Non-pigmented ciliary epithelial cell (primary cell): ENCODE data around the gene HLA-F.

Source experiments
- DNase-seq: peaks from one replicate; pipeline ENCODE4 v3.0.0-alpha.2; 2010; ENCODE audit warnings: low read depth

The HLA-F gene

DNA sequence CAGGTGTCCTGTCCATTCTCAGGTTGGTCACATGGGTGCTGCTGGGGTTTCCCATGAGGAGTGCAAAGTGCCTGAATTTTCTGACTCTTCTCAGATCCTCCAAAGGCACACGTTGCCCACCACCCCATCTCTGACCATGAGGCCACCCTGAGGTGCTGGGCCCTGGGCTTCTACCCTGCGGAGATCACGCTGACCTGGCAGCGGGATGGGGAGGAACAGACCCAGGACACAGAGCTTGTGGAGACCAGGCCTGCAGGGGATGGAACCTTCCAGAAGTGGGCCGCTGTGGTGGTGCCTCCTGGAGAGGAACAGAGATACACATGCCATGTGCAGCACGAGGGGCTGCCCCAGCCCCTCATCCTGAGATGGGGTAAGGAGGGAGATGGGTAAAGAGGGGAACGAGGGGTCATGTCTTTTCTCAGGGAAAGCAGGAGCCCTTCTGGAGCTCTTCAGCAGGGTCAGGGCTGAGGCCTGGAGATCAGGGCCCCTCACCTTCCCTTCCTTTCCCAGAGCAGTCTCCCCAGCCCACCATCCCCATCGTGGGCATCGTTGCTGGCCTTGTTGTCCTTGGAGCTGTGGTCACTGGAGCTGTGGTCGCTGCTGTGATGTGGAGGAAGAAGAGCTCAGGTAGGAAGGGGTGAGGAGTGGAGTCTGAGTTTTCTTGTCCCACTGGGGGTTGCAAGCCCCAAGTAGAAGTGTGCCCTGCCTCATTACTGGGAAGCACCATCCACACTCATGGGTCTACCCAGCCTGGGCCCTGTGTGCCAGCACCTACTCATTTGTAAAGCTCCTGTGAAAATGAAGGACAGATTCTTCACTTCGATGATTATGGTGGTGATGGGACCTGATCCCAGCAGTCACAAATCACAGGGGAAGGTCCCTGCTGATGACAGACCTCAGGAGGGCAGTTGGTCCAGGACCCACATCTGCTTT is 2.0 kb downstream of the HLA-F start:
- DNase-seq, result no peak

DNA sequence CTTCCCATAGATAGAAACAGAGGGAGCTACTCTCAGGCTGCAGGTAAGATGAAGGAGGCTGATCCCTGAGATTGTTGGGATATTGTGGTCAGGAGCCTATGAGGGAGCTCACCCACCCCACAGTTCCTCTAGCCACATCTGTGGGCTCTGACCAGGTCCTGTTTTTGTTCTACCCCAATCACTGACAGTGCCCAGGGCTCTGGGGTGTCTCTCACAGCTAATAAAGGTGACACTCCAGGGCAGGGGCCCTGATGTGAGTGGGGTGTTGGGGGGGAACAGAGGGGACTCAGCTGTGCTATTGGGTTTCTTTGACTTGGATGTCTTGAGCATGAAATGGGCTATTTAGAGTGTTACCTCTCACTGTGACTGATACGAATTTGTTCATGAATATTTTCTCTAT is 2.8 kb downstream of the HLA-F start:
- DNase-seq, result no peak

DNA sequence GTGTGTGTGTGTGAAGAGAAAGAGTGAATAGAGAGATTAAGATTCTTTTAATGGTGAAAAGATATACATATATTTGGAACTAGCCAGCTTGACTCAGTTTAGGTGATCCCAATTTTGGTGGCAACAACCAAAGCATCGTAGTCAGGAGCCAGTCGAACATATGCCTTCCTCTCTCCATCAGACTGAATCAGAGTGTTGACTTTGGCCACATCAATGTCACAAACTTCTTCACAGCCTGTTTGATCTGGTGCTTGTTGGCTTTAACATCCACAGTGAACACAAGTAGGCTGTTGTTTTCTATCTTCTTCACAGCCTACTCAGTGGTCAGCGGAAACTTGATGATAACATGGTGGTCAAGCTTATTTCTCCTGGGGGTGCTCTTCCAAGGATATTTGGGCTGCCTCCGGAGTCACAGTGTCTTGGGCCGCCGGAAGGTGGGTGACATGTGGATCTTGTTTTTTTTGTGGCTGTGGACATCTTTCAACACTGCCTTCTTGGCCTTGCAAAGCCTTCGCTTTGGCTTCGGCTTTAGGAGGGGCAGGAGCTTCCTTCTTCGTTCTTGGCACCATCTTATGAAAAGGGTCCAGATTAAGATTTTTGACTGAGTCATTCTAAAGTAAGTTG is 3.4 kb downstream of the HLA-F start:
- no peak for DNase-seq

DNA sequence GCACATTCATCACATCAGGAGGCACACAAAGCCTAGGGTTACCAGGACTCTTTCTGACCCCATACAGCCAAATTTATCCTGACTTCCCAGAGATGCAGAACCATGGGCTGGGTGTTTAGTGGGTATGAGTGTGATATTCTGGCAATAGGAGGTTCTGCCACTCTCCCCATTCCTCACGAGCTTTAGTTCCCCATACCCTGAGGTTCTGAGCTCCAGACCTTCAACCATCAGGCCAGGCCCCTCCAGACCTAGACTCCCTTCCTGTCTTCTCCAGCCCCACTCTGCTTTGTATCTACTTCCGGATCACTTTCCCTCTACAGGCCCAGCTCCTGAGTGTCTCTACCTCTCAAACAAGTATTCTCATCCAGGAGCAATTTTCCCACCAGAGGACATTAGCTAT is 4.4 kb downstream of the HLA-F start:
- no peak for DNase-seq

DNA sequence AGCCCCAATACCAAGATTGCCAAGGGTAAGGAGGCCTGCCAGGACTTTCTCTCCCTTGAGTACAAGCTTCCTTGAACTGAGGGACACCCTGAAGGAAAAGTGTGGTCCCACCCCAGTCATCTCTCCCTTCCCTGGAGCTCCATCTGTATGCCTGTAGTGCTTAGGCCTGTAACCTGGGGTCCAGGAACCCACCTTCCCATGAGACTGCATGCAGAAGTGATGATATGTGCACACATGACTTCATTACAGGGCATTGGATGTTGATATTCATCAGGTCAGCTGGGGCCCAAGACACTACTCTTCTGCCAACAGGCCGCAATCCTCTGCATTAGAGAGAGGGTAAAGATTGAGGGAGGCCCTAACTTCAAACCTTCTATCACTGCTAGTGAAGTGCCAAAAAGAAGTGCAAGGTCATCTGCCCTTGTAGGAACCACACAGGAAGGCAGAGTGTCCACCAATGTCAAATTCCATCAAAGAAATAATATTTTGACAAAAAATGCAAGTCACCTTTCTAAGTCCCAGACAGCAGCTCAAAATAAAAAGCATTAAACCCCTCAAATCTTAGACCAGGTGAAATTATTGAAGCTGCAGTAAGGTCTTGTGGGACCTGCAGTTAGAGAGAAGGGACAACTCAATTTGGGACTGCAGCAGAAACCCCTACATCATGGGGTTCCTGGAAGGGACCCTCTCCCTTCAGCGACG is 5.1 kb downstream of the HLA-F start:
- DNase-seq, result no peak

DNA sequence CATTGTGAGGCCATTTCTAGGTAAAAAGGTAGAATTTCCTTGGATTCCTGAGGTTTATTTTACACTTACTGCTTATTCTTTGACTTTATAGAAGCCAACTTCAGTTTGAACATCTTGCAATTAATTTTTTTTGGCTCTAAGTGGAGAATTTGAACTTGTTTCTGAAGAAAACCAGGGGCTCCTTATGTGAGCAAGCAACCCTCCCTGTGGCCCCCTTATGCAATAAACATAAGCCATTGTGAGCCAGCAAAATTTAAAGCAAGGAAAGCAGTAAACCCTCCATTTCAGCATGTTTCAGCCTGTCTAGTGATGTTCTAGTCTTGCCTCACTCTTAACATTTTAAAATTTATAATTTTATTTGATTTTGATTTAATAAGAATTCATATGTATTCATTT is 5.6 kb downstream of the HLA-F start:
- no peak for DNase-seq

DNA sequence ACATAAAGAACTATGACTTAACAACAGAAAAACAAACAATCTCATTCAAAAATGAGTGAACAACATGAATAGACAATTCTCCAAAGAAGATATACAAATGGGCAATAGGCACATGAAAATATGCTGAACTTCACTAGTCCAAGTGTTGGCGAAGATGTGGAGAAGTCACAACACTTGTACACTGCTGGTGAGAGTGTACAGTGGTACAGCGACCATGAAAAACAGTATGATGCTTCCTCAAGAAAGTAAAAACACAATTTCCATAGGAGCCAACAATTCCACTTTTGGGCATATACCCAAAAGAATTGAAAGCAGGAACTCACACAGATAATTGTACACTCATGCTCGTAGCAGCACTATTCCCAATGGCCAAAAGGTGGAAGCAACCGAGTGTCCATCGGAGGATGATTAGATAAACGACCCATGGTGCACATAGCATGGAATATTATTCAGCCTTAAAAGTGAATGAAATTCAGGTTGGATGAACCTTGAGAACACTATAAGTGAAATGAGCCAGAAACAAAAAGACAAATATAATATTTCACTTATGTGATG is 6.6 kb downstream of the HLA-F start:
- DNase-seq, result no peak

DNA sequence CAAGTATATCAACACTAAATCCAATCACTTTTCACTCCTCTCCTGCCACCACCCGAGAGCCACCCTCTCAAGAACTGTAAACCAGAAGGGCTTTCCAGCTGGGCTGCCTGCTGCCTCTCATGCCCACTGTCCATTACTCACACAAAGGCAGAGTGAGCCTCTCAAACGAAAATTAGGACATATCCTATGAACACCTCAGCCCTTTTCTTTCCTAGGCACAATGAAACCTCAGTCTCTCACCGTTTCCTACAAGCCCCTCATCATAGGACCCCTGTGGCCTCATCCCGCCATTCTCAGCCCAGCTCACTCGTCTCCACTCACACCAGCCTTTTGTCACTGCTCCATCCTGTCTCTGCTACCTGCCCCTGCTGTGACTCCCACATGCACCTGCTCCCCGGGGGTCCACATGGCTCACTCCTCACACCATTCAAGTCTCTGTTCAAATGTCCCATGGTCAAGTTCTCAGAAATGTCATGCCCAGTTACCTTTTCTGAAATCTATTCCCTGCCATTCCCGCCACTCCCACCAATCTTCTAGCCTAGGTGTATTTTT is 7.4 kb downstream of the HLA-F start:
- DNase-seq, result no peak

DNA sequence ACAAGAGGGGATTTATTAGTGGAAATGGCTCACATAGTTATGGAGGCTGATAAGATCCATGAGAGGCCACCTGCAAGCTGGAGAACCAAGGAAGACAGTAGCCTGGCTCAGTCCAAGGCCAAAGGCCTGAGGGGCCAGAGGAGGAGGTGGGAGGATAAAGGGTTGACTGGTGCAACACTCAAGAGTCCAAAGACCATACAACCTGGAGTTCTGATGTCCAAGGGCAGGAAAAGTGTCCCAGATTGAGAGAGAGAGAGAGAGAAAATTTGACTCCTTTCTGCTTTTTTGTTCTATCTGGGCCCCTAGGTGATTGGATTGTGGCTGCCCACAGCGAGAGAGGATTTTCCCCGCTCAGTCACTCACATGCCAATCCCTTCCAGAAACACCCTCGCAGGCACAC is 8.0 kb downstream of the HLA-F start:
- DNase-seq, result no peak

DNA sequence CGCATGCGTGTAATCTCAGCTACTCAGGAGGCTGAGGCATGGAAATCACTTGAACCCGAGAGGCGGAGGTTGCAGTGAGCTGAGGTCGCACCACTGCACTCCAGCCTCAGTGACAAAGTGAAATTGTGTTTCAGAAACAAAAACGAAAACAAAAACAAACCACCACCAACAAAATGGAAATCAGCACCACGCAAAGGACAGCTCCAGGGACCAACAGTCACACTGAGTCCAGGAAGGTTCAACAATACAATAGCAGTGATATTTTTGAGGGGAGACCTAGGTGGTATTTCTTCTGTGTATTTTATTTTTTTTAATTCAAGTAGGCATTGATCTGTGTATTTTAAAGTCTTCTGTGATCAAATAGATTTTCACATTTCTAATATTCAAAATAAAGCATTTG is 9.8 kb downstream of the HLA-F start:
- DNase-seq, result no peak

DNA sequence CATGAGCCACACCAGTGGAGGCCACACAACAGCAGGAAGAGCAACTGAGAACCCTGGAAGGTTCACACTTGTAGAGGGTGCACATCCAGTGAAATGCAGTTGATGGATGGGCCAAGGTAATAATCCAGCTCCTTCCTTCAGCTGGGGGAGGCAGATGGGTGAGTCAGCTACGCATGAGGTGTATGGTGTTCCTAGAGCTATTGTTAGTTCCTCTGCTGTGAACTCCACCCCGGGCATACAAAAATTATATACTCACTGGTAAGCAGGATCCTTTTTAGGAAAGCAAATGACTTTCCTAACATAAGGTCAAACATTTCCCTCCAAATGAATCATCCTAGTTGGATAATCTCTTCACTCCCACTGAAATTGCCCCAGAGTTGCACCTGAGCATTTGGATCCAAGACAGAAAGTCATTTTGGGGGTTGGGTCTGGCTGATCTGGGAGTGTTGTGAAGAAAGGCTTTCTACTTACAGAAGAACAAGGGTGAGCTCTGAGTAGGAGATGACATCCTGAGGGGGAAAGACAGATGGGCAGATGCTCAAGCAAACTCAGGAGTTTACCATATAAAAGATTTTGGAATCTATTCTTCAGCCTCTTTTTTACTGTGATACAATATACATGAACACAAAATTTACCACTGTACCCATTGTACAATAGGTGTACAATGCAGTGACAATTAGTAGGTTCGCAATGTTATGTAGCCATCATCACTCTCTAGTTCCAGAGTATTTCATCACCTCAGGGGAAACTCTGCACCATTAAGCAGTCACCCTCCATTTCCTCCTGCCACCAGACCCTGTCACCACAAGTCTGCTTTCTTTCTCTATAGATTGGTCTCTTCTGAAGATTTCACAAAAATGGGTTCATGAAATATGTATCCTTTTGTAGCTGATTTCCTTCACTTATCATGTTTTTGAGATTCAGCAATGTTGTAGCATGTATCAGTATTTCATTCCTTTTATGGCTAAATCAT is 11.1 kb downstream of the HLA-F start:
- DNase-seq, result no peak

DNA sequence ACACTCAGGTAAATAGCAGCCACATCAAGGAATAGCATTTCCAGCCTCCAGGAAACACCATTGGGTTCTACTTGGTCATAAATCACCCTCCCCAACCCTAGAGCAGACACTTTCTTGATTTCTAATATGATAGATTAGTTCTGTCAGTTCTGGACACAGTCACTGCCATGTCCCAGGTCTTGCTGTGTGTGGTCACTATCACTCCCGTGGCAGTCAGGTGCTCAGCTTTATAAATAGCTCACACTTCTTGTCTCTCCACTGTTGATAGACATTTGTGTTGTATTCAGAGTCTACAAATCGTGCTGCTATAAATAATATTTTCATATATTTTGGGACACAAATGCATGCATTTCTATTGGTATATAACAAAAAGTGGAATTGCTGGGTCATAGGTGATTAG is 13.3 kb downstream of the HLA-F start:
- DNase-seq, result no peak

DNA sequence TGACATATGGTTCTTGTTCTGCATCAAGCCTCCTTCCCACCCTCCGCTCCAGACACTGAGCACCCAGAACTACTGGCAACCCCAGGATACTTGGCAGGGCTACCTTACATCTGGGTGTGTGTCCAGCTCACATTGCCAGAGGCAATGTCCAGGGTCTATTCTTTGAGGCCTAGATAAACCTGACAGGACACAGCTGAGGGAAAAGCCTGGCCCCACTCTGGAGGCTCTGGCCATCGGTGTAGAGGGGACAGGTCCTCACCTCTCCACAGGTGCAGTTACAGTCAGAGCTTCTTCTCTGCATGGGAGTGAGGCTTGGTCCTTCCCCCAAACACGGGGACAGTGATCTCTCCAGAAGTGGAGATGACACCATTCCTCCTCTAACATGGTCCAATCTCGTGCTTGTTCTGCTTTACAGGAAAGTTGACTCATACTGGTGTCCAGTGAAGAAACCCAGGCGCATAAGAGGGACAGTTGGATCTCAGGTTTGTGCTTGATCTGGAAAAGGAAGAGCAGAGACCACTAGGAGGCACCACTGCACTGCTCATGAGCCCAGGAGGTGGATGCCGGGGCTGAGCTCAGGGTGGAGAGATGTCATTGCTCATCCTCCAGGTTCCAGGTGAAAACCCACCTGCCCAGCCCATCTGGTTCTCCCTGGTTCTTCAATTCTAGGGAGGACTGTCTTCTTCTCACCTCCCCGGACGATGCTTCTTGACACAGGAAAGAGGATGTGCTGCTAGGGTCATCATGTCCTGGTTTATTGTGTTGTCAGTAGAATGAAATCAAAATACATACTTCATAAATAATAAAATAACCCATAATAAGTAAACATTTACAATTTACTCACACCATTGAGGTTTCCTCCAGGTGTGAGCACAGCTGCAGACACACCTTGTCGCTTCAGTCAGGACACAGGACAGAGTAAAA is 14.7 kb downstream of the HLA-F start:
- DNase-seq, result no peak

DNA sequence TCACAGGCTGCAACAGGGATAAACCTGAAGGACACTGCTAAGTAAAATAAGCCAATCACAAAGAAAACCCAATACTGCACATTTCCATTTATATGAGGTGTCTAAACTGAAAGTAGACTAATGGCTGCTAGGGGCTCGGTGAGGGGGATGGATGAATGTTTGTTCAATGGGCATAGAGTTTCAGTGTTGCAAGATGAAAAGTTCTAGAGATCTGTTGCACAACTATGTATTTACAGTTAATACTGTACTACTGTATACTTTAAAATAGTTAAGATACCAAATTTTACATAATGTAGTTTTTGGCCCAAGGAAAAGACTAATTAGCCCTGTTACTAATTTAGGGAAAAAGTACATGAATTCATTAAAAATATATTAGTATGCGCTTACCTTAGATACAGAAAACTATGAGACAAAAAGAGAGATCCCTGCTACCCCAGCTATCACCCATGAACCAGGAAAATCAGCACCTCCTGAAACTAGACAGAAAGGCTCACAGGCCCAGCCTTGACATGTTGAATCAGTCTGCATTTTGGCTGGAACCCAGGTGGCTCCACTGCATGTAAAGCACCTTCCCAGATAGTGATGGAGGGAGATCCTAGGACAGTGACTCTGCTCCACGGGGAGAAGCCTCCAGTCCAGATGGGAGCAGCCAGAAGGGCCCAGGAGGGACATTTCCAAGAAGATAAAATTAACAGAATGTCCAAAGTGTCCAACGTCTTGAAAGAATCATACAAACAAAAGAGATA is 16.1 kb downstream of the HLA-F start:
- DNase-seq, result no peak

DNA sequence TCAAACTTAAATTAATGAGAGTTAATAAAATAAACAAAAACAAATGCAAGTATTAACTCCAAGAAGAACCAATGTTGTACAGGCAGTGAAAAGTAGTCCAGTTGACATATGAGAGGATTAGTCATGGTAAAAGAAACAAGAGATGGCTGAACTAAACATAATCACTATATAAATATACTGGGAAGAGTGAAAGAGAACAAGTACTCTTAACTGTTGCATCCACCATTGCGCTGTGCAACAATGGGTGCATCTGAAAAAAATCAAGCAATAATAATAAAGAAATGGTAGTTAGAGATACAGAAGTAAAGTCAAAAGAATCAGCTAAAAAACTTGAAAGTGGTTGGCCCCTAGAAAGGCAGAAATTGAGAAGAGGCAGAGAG is 16.6 kb downstream of the HLA-F start:
- no peak for DNase-seq

DNA sequence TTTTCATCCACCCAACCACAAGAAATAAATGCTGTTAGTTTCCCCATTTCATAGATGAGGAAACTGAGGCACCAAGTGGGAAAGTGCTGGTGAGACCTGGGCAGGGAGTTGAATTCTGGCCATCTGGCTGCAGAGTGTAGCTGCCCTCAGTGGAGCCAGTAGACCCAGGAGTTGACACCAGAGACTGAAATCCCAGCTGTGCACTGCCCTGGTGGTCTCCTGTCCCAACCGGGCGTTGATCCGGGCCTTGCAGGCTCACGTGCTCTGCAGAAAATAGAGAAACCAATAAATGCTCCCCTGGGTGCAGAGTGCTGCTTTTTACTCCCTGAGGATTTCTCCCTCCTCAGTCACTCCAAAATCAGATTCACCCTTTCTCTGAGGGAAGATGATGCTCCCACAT is 18.4 kb downstream of the HLA-F start:
- no peak for DNase-seq

DNA sequence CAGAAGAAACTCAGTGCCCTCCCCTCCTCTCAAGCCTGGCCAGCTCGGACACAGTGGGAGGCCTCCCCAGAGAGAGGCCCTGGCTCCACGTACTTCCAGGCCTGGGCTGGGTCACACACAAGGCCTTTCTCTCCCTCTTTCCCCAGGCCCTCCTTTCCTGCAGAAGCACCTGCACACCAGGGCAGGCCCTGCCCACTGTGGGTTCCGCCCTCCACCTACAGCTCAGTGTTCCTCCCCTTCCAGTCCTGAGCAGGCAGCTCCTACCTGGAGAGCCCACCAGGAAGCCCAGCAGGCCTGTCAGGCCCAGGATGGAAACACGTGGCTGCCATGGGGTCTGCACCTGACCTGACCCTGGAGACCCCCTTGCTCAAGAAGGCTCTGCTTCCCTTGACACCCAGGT is 18.9 kb downstream of the HLA-F start:
- DNase-seq, result no peak

DNA sequence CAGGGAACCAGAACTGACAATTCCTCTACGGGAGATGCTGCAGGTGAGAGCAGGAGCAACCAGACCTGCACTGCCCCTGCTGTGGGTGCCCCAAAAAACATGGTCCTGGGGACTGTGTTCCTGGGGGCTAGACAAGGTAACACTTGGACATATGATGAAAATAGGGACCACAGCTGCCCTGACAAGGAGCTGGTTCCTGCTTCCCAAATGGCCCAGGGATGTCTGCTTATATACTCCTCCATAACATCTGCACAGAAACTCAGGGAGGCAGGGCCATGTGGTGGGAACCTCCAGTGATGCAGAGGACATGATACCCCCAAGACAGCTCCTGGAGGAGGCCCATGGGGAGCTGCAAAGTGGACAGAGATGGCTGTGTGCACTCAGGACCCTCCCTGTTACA is 19.8 kb downstream of the HLA-F start:
- no peak for DNase-seq

DNA sequence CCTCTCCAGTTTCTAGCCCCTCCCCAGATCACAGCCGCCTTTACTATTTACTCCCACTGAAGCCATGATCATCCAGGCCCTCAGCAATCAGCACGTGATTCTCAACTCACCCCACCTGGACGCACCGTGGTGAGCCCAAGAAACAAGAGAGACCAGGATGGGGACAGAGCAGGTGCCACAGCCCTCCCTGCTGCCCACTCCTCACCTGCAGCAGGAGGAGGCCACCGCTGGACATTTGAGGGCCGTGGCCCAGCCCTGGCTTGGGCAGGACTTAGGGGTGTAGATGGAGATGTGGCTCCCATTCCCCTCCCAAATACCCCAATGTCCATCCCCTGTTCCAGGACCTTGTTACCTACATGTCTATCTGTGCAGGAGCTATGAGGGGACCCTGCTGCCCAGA is 20.3 kb downstream of the HLA-F start:
- DNase-seq, result no peak

DNA sequence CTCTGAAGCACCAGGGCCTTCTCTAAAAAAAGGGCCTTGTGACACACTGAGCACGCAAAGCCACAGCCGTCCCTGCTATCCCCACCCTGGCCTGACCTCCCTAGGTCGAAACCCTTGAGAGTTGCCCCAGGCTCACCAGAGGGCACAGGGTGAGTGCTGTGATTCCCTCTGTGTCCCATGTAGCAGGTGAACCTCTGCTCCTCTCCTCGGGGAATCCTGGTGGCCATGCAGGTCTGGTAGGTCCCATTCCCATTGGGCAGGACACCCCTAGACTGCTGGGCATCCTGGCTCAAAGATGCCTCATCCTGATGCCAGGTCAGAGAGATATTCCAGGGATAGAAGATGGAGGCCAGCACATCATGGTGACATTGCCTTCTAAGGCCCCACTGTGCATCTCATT is 20.9 kb downstream of the HLA-F start:
- DNase-seq, result no peak
